Transverse colon (tissue), 4 donors: ENCODE data around the gene C19orf12. TPM values are rescaled to one million over a fixed set of nuclear protein-coding genes. Genes with fewer than 3 reads are reported as not detected.
A peak's percentile ranks its signal among the peaks of the same experiment; 100 is the strongest.

Source experiments
- DNase-seq: peaks from one replicate; pipeline ENCODE4 v3.0.0-alpha.2; 2019
- H3K27ac ChIP-seq, 4 donors: fragments of 200-600 bp; sonication (generic); 2 replicates each; pipeline ENCODE4 v1.5.1; 2016 to 2018; ENCODE audit warnings: inconsistent platforms in 4 of 4
- H3K27me3 ChIP-seq: fragments of 200-600 bp; sonication (generic); 2 replicates; pipeline ENCODE4 v1.5.1; 2017; ENCODE audit warnings: inconsistent platforms
- H3K36me3 ChIP-seq, 4 donors: fragments of 200-600 bp; sonication (generic); 2 replicates each; pipeline ENCODE4 v1.5.1; 2017 to 2019; ENCODE audit warnings: inconsistent platforms in 4 of 4
- H3K4me1 ChIP-seq, 4 donors: fragments of 200-600 bp; sonication (generic); 2 replicates each; pipeline ENCODE4 v1.5.1; 2017 to 2020; ENCODE audit warnings: inconsistent platforms in 4 of 4
- H3K4me3 ChIP-seq, 4 donors: fragments of 200-600 bp; sonication (generic); 1 replicate in 1 of 4; 2 replicates in 3 of 4; pipeline versions ENCODE4 v1.5.1 to v1.6.1; 2017 to 2019; ENCODE audit warnings: inconsistent platforms in 4 of 4
- H3K9me3 ChIP-seq, 2 donors: fragments of 200-600 bp; sonication (generic); 2 replicates each; pipeline ENCODE4 v1.5.1; 2017 to 2019; ENCODE audit warnings: inconsistent platforms in 2 of 2
- EP300 ChIP-seq: sonication (generic); formaldehyde crosslinking; IDR thresholded peaks from one replicate; pipeline ENCODE4 v1.6.1; 2017; ENCODE audit warnings: antibody characterized with exemption, low read depth
- POLR2A ChIP-seq: fragments of 450-650 bp; IDR thresholded peaks from one replicate; pipeline ENCODE4 v1.6.1; 2016; ENCODE audit warnings: antibody characterized with exemption, mild to moderate bottlenecking, moderate library complexity
- POLR2AphosphoS5 ChIP-seq, 3 donors: sonication (generic); formaldehyde crosslinking; IDR thresholded peaks; one replicate each; pipeline ENCODE4 v1.6.1; 2016; ENCODE audit warnings: antibody characterized with exemption in 3 of 3
- WGBS, 2 donors: methylation state at CpG; one replicate each; pipeline ENCODE4 v1.1.5; 2018; ENCODE audit warnings: low coverage in 1 of 2; 5-methylcytosine and 5-hydroxymethylcytosine counted together
- in situ Hi-C, 4 donors: fragments of 200-750 bp; cut with MboI; loops; one replicate each; pipeline versions ENCODE4 v1.15.0 to v1.15.1; 2017; ENCODE audit warnings: low sequenced_read_pairs in 3 of 4, low pct_ligation_motif_present in 1 of 4, low pct_unique_long_range_greater_than_20kb in 1 of 4
- intact Hi-C: fragments of 100-400 bp; cut with DNase I; formaldehyde crosslinking; loops from one replicate; pipeline ENCODE4 v1.15.1; 2023; ENCODE audit warnings: low total_unique reads
- total RNA-seq, 4 donors: library from RNA; depleted of rRNA; stranded (reverse); fragments of >200 nt; gene quantifications; one replicate each; pipeline ENCODE4 v1.1.0, GENCODE V29; 2016
- TF ChIP-seq, protein P1 (sequence below), 5 experiments: fragments of 200-600 bp in 3 of 5; fragments of 450-650 bp in 2 of 5; sonication (generic) in 3 of 5; IDR thresholded peaks; 1 replicate in 2 of 5; 2 replicates in 3 of 5; pipeline ENCODE4 v1.5.1; 2016 to 2017; ENCODE audit warnings: antibody characterized with exemption in 5 of 5, inconsistent platforms in 3 of 5, mild to moderate bottlenecking in 2 of 5, moderate library complexity in 1 of 5

C19orf12 gene
- total RNA-seq, 4 donors from 2014 or later: 13.9 to 33.3 (median 21.4) TPM

DNA sequence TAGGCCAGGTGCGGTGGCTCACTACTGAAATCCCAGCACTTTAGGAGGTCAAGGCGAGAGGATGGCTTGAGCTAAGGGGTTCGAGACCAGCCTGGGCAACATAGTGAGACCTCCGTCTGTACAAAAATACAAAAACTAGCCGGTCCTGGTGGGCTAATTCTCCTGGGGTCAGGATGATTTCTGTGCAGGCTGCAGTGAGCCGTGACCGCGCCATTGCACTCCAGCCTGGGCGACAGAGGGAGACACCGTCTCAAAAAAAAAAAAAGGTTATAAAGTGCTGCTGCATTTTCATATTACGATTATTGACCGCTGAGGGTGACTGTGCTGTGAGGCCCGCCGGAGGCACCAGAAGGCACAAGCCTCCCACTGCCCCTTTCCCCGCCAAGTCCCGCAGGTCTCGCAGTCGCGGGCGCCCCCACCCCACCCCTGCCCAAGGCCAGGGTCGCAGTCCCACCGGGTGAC, 50.3 kb downstream of the C19orf12 start:
- Histone ChIP-seq H3K4me3 (peak overlapping the region; percentile 19 to 76 (median 61)), H3K36me3 (no peaks in the 10 kb centered on the region), H3K4me1 (peaks cover 31 to 57% (median 46%) of the 10 kb centered on the region in 4 donors), H3K9me3 (no peaks in the 10 kb centered on the region), H3K27me3 (no peaks in the 10 kb centered on the region), H3K27ac (peak overlapping the region; percentile 81 to 90 (median 84))
- no peak for TF ChIP-seq EP300
- no peak for TF ChIP-seq POLR2A
- TF ChIP-seq, protein P1, sequence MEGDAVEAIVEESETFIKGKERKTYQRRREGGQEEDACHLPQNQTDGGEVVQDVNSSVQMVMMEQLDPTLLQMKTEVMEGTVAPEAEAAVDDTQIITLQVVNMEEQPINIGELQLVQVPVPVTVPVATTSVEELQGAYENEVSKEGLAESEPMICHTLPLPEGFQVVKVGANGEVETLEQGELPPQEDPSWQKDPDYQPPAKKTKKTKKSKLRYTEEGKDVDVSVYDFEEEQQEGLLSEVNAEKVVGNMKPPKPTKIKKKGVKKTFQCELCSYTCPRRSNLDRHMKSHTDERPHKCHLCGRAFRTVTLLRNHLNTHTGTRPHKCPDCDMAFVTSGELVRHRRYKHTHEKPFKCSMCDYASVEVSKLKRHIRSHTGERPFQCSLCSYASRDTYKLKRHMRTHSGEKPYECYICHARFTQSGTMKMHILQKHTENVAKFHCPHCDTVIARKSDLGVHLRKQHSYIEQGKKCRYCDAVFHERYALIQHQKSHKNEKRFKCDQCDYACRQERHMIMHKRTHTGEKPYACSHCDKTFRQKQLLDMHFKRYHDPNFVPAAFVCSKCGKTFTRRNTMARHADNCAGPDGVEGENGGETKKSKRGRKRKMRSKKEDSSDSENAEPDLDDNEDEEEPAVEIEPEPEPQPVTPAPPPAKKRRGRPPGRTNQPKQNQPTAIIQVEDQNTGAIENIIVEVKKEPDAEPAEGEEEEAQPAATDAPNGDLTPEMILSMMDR (IDR thresholded peaks at IDR 0.05): no peak
- no peak for TF ChIP-seq POLR2AphosphoS5 (IDR thresholded peaks at IDR 0.05)
- DNase-seq: no peak
- intact Hi-C loops (no loop called here), in situ Hi-C loops (no loop called here)
- WGBS, 2 donors: 0 to 23% methylated on average over 2 to 16 of the region's 22 CpGs

DNA sequence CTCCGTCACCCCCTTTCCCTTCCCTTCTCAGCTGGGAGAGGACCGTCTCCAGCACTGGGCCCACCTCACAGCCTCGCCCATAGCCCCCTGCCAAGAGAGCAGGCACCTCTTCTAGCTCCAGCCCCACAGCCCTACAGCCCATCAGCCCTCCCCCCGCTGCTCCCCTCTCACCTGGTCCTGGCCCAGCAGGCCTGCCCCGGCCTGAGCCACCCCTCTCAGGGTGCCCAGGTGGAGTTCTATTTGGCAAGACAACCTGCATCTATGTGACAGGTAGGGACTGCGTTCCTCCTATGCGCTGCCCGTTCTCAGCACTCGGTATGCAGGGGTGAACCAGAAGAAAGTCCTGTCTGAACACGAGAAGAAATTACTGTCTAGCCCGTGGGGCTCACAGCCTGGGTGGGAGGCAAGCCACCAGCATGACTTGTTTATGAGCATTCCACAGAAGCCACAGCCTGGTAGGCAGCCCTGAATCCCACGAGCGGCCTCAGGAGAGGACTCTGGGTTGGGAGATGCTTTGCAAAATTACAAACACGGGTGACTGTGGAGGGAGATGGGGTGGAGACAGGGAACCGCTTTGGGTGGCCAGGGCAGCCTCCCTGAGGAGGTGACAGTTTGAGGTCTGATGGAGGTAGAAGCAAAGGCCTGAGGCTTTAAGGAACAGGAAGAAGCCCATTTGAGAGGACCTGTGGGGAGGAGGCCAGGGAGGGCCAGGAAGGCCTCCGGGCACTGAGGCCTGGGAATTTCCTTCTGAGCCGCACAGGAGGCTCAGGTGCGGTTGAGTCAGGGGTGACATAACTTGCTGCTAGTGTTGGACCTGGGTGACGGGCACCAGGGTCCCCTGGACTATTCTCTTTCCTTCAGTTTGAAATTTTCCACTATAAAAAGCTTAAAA, 51.0 kb downstream of the C19orf12 start:
- Histone ChIP-seq H3K27ac (peak overlapping the region; percentile 81 to 90 (median 84)), H3K4me3 (no peak overlapping the region), H3K4me1 (peaks cover 31 to 57% (median 46%) of the 10 kb centered on the region in 4 donors), H3K27me3 (no peaks in the 10 kb centered on the region), H3K9me3 (no peaks in the 10 kb centered on the region), H3K36me3 (no peaks in the 10 kb centered on the region)
- in situ Hi-C loops: no loop called here
- DNase-seq: no peak
- 87% methylated on average over 19 of the region's 19 CpGs; no CpG with 5 or more reads in 1 of the 2 donors for WGBS, 2 donors
- intact Hi-C loops: no loop called here
- no peak for TF ChIP-seq POLR2AphosphoS5 (IDR thresholded peaks at IDR 0.05)

DNA sequence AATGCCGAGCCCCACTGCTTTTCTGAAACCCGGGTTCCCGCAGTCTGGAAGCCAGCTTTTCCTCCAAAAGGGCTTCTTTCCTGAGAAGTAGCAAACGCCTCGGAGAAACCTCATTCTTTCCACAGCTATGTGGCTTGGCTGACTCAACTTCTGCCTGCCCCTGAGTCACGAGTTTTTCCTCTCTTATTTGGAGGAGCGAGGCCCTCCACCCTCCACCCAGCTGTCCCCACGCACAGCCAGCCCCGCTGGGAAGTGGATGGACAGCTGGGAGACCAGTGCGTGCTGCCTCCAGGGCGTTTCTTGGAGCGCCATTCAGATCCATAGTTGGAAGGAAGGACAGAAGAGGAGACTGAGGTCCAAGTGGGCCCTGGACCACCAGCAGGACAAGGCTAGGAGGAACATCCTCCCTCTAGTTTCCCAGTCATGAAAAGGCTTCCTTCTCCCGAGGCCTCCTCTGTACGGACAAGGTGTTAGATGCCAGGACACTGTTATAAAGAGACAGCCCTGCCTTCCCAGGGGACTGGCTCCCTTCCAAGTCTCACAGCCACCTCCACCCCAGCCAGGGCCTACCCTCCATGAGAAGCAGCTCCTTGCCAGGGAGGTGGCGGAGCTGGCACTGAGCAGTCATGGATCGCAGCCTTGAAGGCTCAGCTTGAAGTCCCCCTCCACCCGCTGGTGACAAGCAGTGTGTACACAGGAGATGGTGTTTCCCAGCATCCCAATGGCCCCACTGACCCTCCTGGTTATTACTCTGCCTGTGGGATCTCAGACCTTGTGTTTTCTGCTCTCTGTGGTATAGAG, 52.3 kb downstream of the C19orf12 start:
- Histone ChIP-seq H3K4me3 (no peak overlapping the region), H3K27ac (peak overlapping the region; percentile 81 to 90 (median 84))
- in situ Hi-C loops: no loop called here

DNA sequence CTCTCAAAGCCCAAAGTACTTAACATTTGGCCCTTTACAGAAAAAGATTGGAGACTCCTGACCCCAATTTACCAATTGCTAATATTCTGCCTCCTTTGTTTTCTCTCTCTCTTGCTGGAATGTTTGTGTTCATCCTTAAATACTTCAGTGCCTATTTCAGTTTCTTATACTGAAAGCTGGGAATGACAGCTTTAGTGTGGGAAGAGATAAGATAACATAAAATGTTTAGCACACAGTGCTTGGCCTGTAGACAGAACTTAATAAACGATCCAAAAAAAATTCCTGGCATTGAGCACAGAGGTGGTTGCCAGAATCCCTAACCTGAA, 52.8 kb downstream of the C19orf12 start:
- no peaks in the 10 kb centered on the region for H3K9me3 ChIP-seq
- in situ Hi-C loops (no loop called here), intact Hi-C loops (no loop called here)
- DNase-seq: no peak
- peak overlapping the region; percentile 81 to 90 (median 84) for H3K27ac ChIP-seq
- no peak overlapping the region for H3K4me3 ChIP-seq
- H3K36me3 ChIP-seq: no peaks in the 10 kb centered on the region
- H3K4me1 ChIP-seq: peaks cover 27 to 48% (median 35%) of the 10 kb centered on the region in 4 donors
- H3K27me3 ChIP-seq: no peaks in the 10 kb centered on the region
- WGBS, 2 donors: 13% methylated on average over 1 of the region's 1 CpG; no CpG with 5 or more reads in 1 of the 2 donors
- TF ChIP-seq EP300 (no peak), POLR2A (no peak), POLR2AphosphoS5 (IDR thresholded peaks at IDR 0.05) (no peak)
- TF ChIP-seq, protein P1 (IDR thresholded peaks at IDR 0.05): no peak

More for the DNA sequence above, 52.3 kb downstream of the C19orf12 start:
- 42% methylated on average over 16 of the region's 17 CpGs; no CpG with 5 or more reads in 1 of the 2 donors for WGBS, 2 donors
- Histone ChIP-seq H3K9me3 (no peaks in the 10 kb centered on the region), H3K4me1 (peaks cover 31 to 54% (median 39%) of the 10 kb centered on the region in 4 donors), H3K36me3 (no peaks in the 10 kb centered on the region), H3K27me3 (no peaks in the 10 kb centered on the region)
- intact Hi-C loops: no loop called here
- TF ChIP-seq, protein P1 (IDR thresholded peaks at IDR 0.05): no peak
- peak; percentile 25 to 46 (median 30) for TF ChIP-seq POLR2AphosphoS5 (IDR thresholded peaks at IDR 0.05)
- DNase-seq: peak; percentile 52
